GM19395 (cell line): ENCODE results near the gene FOXD4L4.
"Not testable (repeated sequence)": the region's sequence is repeated elsewhere in the genome, so short reads cannot be mapped to it uniquely, and the experiment has no call there.

Experiments
- ATAC-seq: cut with Tn5 transposase; IDR thresholded peaks from one replicate; pipeline ENCODE4 v1.9.1; 2021; ENCODE audit warnings: mild to moderate bottlenecking, moderate library complexity; ENCODE audit not compliant: unreplicated experiment

Gene FOXD4L4

GRCh38 chr9:65737096-65737564 is at the start of gene FOXD4L4:
FOXD4L4 (plus strand) TSS chr9:65737146; CDS start chr9:65737146, 0 bp downstream.
- ATAC-seq, result not testable (repeated sequence)

- ATAC-seq, result not testable (repeated sequence)
Observed at GRCh38 chr9:65703550-65703949, 33.4 kb upstream of the FOXD4L4 start.

GRCh38 chr9:65714445-65714844 is 22.5 kb upstream of the FOXD4L4 start:
- ATAC-seq, result not testable (repeated sequence)

GRCh38 chr9:65738133-65738532 is 1.2 kb downstream of the FOXD4L4 start:
- ATAC-seq, result not testable (repeated sequence)
